ENCODE measurements around the gene VAT1L. TPM values are rescaled to one million over a fixed set of nuclear protein-coding genes. Genes with fewer than 3 reads are reported as not detected.

Gene VAT1L
- total and polyA plus RNA-seq, 2 donors (not counting 3 experiments of a cell fraction or from before 2014, with no cell fraction given), result 0.46 to 1.5 TPM

GRCh38 chr16:77896415-77897128 is 108.2 kb downstream of the VAT1L start:
- Histone ChIP-seq H3K9me1 (replicated peaks; ENCODE audit: control insufficient read depth, extremely low read depth, insufficient read depth, low read length) (no peaks in the 10 kb centered on the region), H3K36me3 (ENCODE audit: control insufficient read depth in 2 of 2, extremely low read depth in 1 of 2, insufficient read depth in 2 of 2, low read length in 2 of 2) (no peaks in the 10 kb centered on the region), H3K79me2 (ENCODE audit: control insufficient read depth, insufficient read depth, low read length) (no peaks in the 10 kb centered on the region), H3K4me2 (ENCODE audit: insufficient read depth, low read length) (no peak overlapping the region), H3K27me3 (ENCODE audit: control insufficient read depth in 2 of 2, insufficient read depth in 2 of 2, low read length in 2 of 2) (no peaks in the 10 kb centered on the region), H3K9me3 (replicated peaks; ENCODE audit: control insufficient read depth, insufficient read depth, low read length) (no peaks in the 10 kb centered on the region), H3K27ac (ENCODE audit: insufficient read depth, low read depth, low read length) (no peak overlapping the region), H2AFZ (ENCODE audit: low read depth, low read length) (no peak overlapping the region), H3K9ac (replicated peaks; ENCODE audit: extremely low read depth, insufficient read depth, low read length) (no peak overlapping the region), H3K4me1 (ENCODE audit: control insufficient read depth, extremely low read depth, insufficient read depth, low read length) (no peaks in the 10 kb centered on the region), H4K20me1 (replicated peaks; ENCODE audit: control insufficient read depth, extremely low read depth, insufficient read depth, low read length) (no peaks in the 10 kb centered on the region), H3K4me3 (replicated peaks in 1 of 3; ENCODE audit: insufficient read depth in 1 of 3, low read depth in 1 of 3, low read length in 3 of 3) (no peak overlapping the region)
- intact Hi-C loops (cut with micrococcal nuclease) (no loop called here), dilution Hi-C loops (cut with MboI; ENCODE audit: extremely low pct_ligation_motif_present, low sequenced_read_pairs) (no loop called here)
- FAIRE-seq (no peak), DNase-seq (ENCODE audit: low read depth, low spot score) (no peak)
- BruUV-seq (replicated peaks), result no TSS peak
- ChIA-PET CTCF (interaction anchor here (1.0 kb wide), 1 partner anchor 51 kb away, joined by 3 read pairs; no protein-coding TSS in a partner anchor), POLR2A (no interaction called here)
- TF ChIP-seq JUN (IDR thresholded peaks at IDR 0.05; ENCODE audit: borderline replicate concordance, insufficient read depth, insufficient read length, low read depth), result no peak
- TF ChIP-seq GATA2 (IDR thresholded peaks at IDR 0.05; ENCODE audit: insufficient read depth, insufficient read length, low read depth, low read length), result no peak
- TF ChIP-seq MYC (IDR thresholded peaks at IDR 0.05; ENCODE audit: low read depth, low read length), result no peak
- no peak for TF ChIP-seq CTCF (IDR thresholded peaks at IDR 0.05; ENCODE audit: extremely low read depth in 1 of 2, insufficient read depth in 1 of 2, low read depth in 1 of 2, low read length in 2 of 2)
- no peak for TF ChIP-seq POLR2A (IDR thresholded peaks at IDR 0.05; ENCODE audit: low read depth, low read length)
- TF ChIP-seq POLR2AphosphoS5 (IDR thresholded peaks at IDR 0.05; ENCODE audit: insufficient read depth, low read depth, low read length), result no peak
- no peak for TF ChIP-seq FOS (IDR thresholded peaks at IDR 0.05; ENCODE audit: borderline replicate concordance, insufficient read depth, low read length)
- TF ChIP-seq EZH2 (IDR thresholded peaks at IDR 0.05; ENCODE audit: borderline replicate concordance, low read depth, low read length, severe bottlenecking), result no peak
